Osteoblast (primary cell): Measurements from ENCODE around the gene IGFBP5. TPM values are rescaled to one million over a fixed set of nuclear protein-coding genes. Genes with fewer than 3 reads are reported as not detected.
A peak's percentile ranks its signal among the peaks of the same experiment; 100 is the strongest.

Source experiments
- DNase-seq: peaks from one replicate; pipeline ENCODE4 v3.0.0; 2011; ENCODE audit warnings: low spot score, mixed read lengths; ENCODE audit not compliant: insufficient read length; ENCODE audit errors: missing footprints
- H2AFZ ChIP-seq: 2 replicates; pipeline ENCODE4 v1.6.0; 2011; ENCODE audit warnings: mild to moderate bottlenecking, low read length
- H3K27ac ChIP-seq: 2 replicates; pipeline ENCODE4 v1.5.1; 2011; ENCODE audit warnings: mild to moderate bottlenecking, low read depth, low read length, moderate library complexity
- H3K27me3 ChIP-seq: 2 replicates; pipeline ENCODE4 v1.6.0; 2012; ENCODE audit warnings: mild to moderate bottlenecking, control low read depth, inconsistent platforms, low read length, moderate library complexity; ENCODE audit not compliant: insufficient read depth
- H3K36me3 ChIP-seq: 2 replicates; pipeline ENCODE4 v1.5.1; 2011; ENCODE audit warnings: mild to moderate bottlenecking, low read length, control low read depth, moderate library complexity; ENCODE audit not compliant: insufficient read depth
- H3K4me1 ChIP-seq: 2 replicates; pipeline ENCODE4 v1.5.1; 2011; ENCODE audit warnings: mild to moderate bottlenecking, low read length, control low read depth, moderate library complexity; ENCODE audit not compliant: insufficient read depth
- H3K4me2 ChIP-seq: 2 replicates; pipeline ENCODE4 v1.6.0; 2011; ENCODE audit warnings: mild to moderate bottlenecking, low read length; ENCODE audit not compliant: insufficient read depth
- H3K4me3 ChIP-seq: fragments of 200-600 bp; sonication (generic); 3 replicates; pipeline ENCODE4 v1.5.1; 2012; ENCODE audit warnings: mild to moderate bottlenecking, low read length, inconsistent platforms; ENCODE audit not compliant: insufficient read depth
- H3K79me2 ChIP-seq: 2 replicates; pipeline ENCODE4 v1.6.0; 2012; ENCODE audit warnings: mild to moderate bottlenecking, low read length, control low read depth, inconsistent platforms; ENCODE audit not compliant: insufficient read depth
- H3K9me3 ChIP-seq: 2 replicates; pipeline ENCODE4 v1.5.1; 2011; ENCODE audit warnings: low read depth, low read length, control low read depth
- H4K20me1 ChIP-seq: 2 replicates; pipeline ENCODE4 v1.6.0; 2012; ENCODE audit warnings: mild to moderate bottlenecking, low read length, control low read depth; ENCODE audit not compliant: insufficient read depth
- total RNA-seq: library from RNA; depleted of rRNA; stranded (reverse); fragments of >200 nt; gene quantifications from 2 replicates; pipeline ENCODE4 v1.2.3, GENCODE V29; 2012
- TF ChIP-seq, protein P1 (sequence below): IDR thresholded peaks from 2 replicates; pipeline ENCODE4 v1.5.1; 2011; ENCODE audit warnings: mild to moderate bottlenecking, low read depth, low read length, moderate library complexity; ENCODE audit errors: extremely low read depth

The IGFBP5 gene
- total RNA-seq, 1 donor, result 12.3 TPM

DNA sequence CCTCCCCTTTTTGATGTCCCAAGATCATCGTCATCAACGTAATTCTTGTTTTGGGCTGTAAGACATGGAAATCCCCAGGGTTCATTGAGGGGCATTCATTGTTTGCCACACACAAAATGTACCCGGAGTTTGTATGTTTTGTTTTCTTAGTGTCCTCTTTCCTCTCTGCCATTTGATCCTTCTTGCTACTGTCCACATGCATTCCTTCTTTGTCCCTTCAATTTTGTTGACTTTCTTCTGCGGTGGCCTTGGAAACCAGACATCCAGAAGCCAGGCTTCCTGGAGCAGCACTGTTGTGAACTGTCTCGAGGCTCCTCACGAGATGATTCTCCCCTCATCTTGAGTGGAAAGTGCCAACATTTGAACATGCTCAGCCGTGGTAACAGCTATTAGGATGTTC lies 37.4 kb downstream of the IGFBP5 start:
- Histone ChIP-seq H3K36me3 (peaks cover 8% of the 10 kb centered on the region), H3K4me2 (no peak overlapping the region), H3K9me3 (no peaks in the 10 kb centered on the region), H3K27me3 (no peaks in the 10 kb centered on the region), H4K20me1 (peaks cover 5% of the 10 kb centered on the region), H3K4me1 (peaks cover 9% of the 10 kb centered on the region), H3K27ac (no peak overlapping the region), H3K79me2 (peaks cover 22% of the 10 kb centered on the region), H2AFZ (no peak overlapping the region), H3K4me3 (no peak overlapping the region)
- DNase-seq, result peak; percentile 77
- TF ChIP-seq, protein P1, sequence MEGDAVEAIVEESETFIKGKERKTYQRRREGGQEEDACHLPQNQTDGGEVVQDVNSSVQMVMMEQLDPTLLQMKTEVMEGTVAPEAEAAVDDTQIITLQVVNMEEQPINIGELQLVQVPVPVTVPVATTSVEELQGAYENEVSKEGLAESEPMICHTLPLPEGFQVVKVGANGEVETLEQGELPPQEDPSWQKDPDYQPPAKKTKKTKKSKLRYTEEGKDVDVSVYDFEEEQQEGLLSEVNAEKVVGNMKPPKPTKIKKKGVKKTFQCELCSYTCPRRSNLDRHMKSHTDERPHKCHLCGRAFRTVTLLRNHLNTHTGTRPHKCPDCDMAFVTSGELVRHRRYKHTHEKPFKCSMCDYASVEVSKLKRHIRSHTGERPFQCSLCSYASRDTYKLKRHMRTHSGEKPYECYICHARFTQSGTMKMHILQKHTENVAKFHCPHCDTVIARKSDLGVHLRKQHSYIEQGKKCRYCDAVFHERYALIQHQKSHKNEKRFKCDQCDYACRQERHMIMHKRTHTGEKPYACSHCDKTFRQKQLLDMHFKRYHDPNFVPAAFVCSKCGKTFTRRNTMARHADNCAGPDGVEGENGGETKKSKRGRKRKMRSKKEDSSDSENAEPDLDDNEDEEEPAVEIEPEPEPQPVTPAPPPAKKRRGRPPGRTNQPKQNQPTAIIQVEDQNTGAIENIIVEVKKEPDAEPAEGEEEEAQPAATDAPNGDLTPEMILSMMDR, result no peak

DNA sequence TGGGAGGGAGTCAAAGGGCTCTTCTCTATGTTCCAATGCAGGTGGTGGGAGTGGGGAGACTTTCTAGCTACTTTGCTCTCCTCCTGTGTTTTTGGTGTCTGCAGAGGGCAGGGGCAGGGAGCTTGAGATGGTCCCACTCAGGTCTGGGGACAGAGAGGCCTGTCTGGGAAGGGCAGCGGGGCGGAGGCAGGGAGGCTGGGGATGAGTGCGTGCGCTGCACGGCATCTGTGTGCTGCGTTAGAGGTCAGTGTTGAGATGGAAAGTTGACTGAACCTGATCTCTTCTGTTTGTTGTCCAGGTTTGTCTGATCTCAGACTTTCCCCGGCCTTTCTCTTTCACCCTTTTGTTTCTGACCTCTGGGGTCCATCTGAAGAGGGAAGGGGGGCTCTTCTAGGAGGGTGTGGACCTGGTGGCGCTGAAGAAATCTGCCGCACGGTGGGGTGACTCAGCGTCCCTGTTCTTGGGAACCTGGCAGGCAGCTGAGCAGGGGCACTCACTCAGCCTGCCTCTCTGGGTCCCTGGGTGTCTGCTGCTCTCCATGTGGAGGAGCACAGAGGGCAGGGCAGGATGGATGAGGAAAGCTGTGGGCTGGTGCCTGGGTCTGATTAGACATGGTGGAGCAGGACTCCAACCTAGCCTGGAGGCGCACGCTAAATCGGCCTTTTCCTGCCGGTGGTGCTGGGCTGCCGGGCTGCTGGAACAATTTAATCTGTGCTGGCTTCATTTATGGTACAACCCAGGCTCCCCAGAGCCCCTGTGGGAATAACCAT lies 38.1 kb downstream of the IGFBP5 start:
- TF ChIP-seq, protein P1, result no peak
- peak; percentile 72 for DNase-seq
- H3K4me1 ChIP-seq, result peaks cover 12% of the 10 kb centered on the region
- H3K4me3 ChIP-seq, result no peak overlapping the region
- no peak overlapping the region for H3K4me2 ChIP-seq
- no peak overlapping the region for H3K27ac ChIP-seq
- peaks cover 5% of the 10 kb centered on the region for H4K20me1 ChIP-seq
- H2AFZ ChIP-seq, result no peak overlapping the region
- H3K36me3 ChIP-seq, result peaks cover 8% of the 10 kb centered on the region
- H3K79me2 ChIP-seq, result peaks cover 22% of the 10 kb centered on the region
- H3K9me3 ChIP-seq, result no peaks in the 10 kb centered on the region
- H3K27me3 ChIP-seq, result no peaks in the 10 kb centered on the region

DNA sequence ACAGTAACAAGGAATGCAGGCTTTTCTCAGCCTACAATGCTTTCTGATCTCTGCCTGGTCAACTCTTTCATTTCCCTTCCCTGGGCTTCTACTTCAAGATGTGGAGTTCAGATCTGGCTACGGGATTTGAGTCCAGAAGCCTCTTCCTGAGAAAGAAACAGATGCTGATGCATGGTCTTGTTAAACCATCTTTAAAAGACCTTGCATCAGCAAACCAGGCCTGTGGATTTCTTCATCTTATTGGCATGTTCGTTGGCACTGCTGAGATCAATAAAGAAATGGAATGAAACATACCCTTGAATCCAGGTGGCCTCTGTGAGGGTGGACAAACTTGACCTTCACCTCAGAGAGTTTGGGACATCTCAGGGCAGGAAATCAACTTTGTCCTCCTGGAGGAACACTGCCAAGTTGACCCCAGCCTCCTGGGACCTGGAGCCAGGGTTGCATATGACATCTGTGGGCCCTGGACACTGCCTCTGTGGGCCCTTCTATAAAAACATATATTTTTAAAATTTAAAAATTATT lies 40.8 kb downstream of the IGFBP5 start:
- TF ChIP-seq, protein P1, result no peak
- Histone ChIP-seq H4K20me1 (peaks cover 5% of the 10 kb centered on the region), H3K79me2 (peaks cover 37% of the 10 kb centered on the region)

DNA sequence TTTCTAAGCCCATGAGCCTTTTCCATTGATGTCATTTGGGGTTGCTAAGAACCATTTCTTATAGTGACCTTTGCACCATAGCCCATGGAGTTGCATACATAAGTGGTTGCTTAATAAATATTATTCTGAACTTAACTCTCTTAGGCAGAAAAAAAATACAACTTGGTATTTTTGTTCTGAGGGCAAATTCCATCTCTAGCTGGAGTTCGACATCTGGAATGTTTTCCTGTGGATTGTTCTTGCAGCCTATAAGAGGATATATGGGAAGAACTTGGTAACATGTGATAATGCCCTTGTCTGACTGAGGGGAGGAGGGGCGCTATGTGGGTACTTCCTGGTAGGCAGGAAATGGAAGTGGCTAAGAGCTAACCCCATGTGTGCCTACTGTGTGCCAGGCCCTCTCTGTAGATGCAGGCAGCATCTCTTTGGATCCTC lies 41.4 kb downstream of the IGFBP5 start:
- Histone ChIP-seq H3K27me3 (no peaks in the 10 kb centered on the region), H3K79me2 (peaks cover 40% of the 10 kb centered on the region), H4K20me1 (peaks cover 8% of the 10 kb centered on the region), H3K4me1 (peaks cover 21% of the 10 kb centered on the region), H2AFZ (no peak overlapping the region), H3K4me3 (no peak overlapping the region), H3K27ac (no peak overlapping the region), H3K9me3 (no peaks in the 10 kb centered on the region), H3K36me3 (no peaks in the 10 kb centered on the region), H3K4me2 (no peak overlapping the region)
- no peak for DNase-seq
- TF ChIP-seq, protein P1, result no peak

More for the DNA sequence above, 40.8 kb downstream of the IGFBP5 start:
- H3K27me3 ChIP-seq, result no peaks in the 10 kb centered on the region
- no peak overlapping the region for H3K27ac ChIP-seq
- no peak overlapping the region for H3K4me2 ChIP-seq
- no peaks in the 10 kb centered on the region for H3K9me3 ChIP-seq
- no peak for DNase-seq
- H2AFZ ChIP-seq, result no peak overlapping the region
- H3K4me1 ChIP-seq, result peaks cover 21% of the 10 kb centered on the region
- no peak overlapping the region for H3K4me3 ChIP-seq
- H3K36me3 ChIP-seq, result no peaks in the 10 kb centered on the region
